ENCODE measurements around the gene CTRL. TPM values are rescaled to one million over a fixed set of nuclear protein-coding genes. Genes with fewer than 3 reads are reported as not detected.
"Not testable (repeated sequence)": the region's sequence is repeated elsewhere in the genome, so short reads cannot be mapped to it uniquely, and the experiment has no call there.

CTRL gene
- 0.64 TPM for total RNA-seq

DNA sequence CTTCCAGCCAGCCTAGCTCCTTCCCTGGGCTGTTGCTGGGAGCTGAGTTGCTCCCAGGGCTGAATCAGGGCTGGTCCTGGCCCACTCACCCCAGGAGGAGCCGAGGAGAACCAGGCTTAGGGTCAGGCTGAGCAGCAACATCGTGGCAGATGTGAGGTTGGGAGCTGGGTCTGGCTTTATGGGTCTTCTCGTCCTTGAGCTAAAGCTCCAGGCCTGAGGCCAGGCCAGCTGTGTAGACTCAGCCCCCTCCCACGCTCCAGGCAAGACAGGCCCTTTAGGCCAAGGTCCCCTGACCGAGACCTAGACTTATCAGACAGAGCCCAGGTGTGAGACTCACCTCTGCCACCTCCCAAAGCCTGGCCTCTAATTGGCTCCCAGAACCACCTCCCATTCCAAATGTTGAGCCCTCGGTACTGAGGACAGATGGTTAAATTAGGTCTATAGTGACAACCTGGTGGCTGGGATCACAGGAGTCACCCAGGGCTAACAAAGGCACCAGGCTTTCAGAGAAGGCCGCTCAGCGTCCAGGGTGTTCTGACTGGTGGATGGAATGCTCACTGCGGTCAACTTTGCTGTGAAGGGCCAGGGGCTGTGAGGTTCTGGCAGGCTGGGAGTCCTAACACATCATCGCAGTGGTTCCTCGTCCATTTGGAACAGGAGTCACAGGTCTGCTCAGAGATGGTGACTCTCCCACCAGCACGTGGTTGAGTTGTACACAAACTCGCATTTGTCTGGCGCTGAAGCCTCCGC, at the start of gene CTRL:
TSS of gene CTRL (minus strand) at position 151 of the 750 bp plus-strand sequence. CDS start at position 141, 10 bp downstream.
- ATAC-seq: no peak

DNA sequence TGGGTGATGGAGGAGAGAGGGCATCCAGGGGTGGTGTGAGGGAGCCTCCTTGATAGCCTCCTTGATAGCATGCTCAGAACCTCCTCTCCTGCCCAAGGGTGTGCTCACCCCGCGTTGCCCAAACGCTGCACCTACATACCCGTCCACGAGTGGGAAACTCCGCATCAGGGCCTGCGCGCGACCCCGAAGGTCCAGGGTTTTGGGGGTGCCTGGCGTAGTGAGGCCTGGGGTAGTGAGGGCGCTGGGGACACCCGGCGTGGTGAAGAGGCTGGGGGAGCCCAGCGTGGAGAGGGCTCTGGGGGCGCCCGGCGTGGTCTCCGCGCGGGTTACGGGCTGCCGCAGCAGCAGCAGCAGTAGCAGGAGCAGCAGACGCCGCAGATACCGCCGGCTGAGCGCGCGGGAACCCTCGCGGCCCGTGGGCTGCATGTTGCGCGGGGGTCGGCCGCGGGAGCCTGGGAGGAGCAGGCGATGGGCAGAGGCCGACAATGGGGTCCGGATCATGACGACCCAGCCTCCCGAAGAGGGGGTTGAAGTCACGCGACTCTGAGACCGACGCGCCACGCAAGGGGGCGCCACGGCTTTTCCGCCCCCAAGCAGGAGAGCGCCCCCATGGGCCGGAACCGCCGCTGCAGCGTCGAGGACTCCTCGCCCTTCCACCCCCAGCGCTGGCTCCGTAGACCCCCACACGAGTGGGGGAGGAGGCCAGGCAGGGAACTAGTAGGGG, 48.5 kb upstream of the CTRL start, which contains the start of gene DPEP3:
TSS of gene DPEP3 (minus strand) at position 545 of the 724 bp plus-strand sequence. CDS start at position 426, 119 bp downstream.
- ATAC-seq: no peak

DNA sequence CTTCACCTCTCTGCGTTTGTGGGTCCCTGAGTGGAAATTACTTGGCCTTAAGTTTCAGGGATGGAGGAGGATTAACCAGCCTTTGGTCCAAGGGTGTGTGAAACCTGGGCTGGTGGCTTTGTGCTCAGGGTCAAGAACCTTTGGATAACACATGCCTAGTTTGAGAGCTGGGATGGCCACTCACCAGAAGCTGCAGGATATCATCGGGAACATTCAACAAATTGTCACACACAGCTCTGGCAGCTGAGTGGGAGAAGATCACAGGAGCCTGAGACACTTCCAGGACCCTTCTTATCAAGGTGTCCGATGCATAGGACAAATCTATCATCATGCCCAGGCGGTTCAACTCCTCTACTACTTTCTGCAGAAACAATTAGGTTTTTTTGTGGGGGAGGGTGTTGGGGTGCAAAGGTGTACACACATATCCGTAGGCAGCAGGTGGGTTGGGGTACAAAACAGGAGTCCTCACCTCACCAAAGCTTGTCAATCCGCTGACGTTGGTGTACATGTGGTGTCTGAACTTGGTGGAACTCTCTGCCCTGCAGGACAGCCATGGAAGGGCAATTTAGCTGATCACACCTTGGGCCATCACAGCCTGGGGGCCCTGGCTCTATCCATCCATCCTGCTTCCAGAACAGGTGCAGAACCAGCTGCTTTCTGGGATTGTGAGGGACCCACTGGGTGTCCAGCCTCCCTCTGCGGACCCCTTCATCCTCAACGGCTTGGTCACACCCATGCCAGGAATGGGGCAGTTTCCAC, 46.0 kb upstream of the CTRL start:
- no peak for ATAC-seq

DNA sequence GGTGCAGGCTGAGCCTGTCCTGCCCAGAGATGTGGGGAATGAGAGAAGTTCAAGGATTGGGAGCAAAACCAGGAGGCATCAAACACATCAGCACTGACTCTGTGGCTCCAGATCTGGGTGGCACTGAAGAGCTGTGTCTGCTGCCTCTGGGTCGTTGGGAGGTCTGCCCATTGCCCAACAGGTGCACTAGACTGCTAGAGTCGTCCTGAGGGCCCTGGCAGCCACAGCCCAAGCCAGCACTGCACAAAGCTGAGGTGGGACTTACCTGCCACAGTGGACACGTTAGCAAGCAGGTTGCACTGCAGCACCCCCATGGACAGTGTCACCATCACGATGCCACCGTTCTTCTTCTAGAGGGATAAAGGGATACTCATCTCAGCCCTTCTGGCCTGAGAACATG, 45.3 kb upstream of the CTRL start:
- no peak for ATAC-seq

DNA sequence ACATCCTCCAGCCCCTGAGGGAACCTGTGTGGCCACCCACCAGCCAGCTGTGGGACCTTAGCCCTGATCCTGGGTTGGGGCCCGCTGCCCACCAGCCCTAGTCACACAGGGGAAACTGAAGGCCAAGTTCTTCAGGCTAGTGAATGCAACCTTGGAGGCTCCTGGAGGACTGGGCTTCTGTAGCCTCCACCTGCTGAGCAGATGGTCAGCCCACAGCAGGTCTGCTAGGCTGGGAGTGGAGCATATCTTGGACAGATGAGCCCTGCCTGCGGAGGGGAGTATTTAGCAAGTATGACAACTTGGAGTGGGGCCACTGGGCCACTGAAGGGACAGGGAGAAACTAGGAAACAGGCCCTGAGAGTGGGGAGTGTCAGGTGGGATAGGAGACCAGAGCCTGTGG, 44.5 kb upstream of the CTRL start:
- no peak for ATAC-seq

DNA sequence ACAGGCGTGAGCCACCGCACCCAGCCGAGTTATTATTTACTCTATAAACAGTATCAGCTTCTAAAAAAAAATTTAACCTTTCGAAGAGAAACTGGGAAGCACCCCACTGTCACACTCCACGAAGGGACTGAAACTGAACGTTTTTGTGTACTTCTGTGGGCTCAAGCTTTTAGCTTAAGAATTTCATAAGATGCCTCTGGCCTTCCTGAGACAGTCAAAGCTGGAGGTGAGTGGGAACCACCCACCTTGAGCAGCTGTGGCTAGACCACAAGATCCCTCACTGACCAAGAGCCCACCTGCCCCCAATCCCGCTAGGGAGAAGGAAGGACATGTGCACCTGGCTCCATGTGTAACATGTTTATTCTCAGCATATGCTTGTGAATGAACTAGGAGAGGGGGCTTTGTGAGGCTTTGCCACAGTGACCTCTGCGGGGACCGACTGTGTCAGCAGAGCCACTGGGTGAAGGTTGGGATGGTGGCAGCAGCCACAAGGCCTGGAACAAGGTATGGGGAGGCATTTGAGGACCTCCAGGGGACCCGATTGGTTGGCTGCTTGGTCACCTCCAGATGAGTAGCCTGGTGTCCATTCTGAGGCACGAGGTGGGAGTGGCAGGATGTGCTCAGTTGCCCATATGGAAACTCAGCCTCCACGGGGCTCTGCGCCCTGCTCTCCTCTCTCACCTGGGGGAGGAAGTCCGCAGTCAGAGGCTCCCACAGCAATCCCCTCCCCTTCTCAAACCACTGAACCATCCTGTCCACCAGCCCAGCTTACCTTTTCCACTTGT, 43.9 kb upstream of the CTRL start:
- ATAC-seq: no peak

DNA sequence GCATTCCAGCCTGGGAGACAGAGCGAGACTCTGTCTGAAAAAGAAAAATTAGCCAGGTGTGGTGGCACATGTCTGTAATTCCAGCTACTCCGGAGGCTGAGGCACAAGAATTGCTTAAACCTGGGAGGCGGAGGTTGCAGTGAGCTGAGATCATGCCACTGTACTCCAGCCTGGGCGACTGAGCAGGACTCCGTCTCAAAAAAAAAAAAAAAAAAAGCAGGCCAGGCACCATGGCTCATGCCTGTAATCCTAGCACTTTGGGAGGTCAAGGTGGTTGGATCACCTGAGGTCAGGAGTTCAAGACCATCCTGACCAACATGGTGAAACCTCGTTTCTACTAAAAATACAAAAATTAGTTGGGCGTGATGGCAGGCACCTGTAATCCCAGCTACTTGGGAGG, 40.6 kb upstream of the CTRL start:
- not testable (repeated sequence) for ATAC-seq

DNA sequence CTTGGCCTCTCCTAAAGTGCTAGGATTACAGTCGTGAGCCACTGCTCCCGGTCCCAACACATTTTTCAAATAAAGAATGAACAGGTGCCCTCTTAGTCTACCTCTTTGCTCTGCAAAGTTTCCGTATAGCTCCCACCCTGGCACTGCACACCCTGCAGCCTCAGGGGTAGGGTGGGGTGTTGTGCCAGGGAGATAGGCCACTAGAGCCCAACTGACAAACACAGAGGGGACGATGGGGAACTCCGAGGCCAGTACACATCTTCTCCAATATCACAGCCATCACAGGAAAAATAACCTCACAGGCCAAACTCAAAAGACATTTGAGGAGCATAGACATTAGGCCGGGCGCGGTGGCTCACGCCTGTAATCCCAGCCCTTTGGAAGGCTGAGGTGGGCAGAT, 39.4 kb upstream of the CTRL start:
- ATAC-seq: no peak

DNA sequence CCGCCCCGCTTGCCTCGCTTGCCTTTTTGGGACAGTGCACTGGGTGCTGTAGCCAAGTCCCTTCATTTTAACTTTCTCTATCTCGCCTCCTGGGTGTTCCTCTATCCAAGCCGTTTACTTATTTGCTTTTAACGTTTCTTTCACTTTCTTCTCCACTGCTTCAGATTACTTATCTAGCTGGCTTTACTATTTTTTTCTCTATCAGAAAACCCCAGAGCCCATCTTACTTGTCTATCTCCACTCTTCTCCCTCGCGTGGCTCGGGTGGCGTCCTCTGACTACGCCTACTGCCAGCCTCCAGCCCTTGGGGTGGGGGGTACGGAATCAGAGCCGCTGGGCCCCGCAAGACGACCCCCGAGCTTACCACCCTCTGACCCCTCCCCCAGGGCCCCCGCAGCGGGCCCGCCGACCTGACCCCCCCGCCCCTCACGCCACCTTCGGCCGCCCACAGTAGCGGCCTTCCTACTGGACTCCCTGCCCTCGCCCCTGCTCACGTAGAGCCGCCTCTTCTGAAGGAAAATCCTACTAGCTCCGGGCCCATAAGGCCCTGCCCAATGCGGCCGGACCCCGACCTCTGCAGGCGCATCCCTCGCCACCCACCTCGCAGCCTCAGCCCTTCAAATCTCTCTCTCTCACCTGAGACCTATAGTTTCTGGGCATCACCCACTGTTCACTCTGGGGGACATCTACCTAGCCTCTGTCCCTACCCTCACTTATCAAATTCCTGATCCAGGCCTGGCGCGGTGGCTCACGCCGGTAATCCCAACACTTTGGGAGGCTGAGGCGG, 37.8 kb upstream of the CTRL start:
- no peak for ATAC-seq

DNA sequence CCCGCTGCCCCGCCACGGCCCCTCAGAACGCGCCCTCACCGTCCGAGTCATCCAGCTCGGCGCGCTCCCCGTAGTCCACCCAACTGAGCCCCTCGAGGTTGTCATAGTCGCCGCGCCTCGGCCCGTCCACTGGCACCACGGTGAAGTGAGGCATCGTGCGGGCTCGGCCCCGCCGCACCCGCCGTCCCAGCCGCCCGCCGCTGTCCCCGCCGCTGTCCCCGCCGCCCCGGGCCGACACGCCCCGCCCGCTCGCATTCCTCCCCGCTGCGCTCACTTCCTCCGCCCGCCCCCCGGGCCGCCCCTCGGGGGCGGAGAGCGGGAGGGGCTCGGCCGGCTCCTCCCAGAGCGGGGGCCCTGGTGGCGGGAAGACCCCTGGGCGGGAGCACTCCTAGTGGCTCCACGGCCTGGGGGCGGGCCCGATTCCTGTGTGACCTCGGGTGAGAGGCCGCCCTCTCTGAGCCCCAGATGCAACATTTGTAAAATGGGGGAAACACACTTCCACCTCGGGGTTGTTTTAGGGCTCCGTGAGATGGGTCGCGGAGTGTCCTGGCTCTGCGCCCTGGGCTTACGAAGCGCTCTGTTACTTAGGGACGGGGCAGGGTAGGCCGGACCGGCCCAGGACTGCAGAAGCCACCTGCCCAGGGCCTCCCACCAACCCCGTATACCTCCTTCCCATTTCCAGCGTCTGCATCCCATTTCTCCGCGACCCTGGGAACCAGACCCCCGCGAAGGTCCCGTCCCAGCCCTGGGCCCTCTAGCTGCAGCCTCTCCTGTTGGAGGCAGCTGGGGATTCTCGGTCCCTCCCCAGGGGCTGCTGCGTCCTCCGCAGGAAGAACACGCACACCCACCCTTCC, 37.0 kb upstream of the CTRL start, which contains the start of gene SLC12A4:
TSS of gene SLC12A4 (minus strand) at position 238 of the 854 bp plus-strand sequence. CDS start at position 154, 84 bp downstream.
- peak; percentile 81 for ATAC-seq

DNA sequence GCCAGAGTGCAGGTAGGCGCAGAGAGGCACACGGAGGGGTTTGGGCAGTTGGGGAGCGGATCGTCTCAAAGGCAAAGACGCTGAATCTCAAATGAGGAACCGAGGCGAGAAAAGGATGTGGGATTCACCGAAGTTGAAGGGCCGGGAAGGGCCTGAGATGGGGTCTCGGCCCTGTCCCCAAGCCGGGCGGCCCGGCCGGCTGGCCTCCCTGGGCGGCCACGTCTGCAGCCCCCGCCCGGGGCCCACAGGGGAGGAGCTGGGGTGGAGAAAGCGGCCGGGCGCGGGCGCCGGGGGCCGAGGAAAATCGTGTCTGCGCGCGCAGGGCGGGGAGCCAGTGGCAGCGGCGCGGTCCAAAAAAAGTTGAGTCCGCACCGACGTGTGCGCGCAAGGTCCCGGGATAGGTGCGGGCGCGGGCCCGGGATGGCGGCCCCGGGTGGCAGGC, 36.3 kb upstream of the CTRL start:
- ATAC-seq: peak; percentile 10

DNA sequence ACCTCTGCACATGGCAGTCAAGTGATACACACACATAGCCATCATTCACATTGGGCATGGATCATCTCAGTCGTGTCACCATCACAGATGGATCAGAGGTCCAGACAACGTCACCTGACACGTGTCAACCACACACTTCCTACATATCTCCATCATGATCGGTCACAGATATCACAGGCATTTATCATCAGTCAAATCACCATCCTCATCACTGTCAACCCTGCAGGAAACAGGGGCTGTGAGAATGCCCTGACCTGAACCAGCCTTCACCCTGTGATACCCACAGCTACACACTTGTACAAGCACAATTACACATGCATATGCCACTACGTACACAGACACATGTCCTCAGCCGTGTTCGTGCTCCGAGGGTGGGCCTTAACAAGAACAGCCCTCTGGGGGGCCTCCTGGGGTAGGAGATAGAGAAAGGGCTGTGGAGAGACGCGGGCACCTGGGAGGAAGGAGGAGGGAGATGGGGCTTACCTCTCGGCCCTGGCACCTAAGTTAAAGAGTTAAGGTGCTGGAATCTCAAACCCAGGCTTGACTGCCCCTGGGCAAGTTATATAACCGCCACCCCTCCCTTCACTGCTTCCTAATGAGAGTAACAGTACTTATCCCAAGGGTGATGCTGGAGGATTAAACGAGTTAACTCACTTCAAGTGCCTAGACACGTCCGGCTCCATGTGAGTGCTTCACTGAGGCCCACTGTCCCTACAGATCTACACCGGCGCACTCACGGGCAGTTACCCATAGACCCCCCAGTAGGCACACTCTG, 35.7 kb upstream of the CTRL start:
- peak; percentile 9 for ATAC-seq

DNA sequence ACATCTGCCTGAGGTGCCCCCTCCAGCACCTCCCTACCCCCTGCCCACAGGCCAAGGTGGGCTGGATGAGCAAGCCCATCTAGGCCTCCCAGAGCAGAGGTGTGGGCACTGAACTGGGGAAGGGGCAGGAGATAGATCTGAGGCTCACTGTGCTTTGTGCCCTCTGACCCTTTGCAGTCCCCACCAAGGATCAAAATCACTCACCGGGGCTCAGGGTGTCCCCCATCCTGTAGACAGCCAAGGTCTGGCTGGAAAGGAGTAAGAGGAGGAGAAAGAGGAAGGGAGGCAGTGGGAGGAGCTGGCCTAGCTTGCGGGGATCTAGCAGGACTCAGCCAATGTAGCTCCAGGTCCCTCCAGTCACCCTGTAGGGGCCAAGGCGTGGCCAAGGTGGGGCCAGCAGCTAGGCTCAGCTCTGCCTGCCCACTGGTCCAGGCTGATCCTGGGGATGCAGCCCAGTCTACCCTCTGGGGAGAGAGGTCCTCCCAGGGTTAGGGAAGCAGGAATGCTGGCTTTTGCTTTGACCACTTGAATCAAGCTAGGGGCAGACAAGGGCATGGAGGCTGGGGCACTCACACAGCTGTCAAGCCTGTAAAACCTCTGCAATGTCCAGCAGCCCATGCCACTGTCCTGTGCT, 35.0 kb upstream of the CTRL start:
- peak; percentile 16 for ATAC-seq

DNA sequence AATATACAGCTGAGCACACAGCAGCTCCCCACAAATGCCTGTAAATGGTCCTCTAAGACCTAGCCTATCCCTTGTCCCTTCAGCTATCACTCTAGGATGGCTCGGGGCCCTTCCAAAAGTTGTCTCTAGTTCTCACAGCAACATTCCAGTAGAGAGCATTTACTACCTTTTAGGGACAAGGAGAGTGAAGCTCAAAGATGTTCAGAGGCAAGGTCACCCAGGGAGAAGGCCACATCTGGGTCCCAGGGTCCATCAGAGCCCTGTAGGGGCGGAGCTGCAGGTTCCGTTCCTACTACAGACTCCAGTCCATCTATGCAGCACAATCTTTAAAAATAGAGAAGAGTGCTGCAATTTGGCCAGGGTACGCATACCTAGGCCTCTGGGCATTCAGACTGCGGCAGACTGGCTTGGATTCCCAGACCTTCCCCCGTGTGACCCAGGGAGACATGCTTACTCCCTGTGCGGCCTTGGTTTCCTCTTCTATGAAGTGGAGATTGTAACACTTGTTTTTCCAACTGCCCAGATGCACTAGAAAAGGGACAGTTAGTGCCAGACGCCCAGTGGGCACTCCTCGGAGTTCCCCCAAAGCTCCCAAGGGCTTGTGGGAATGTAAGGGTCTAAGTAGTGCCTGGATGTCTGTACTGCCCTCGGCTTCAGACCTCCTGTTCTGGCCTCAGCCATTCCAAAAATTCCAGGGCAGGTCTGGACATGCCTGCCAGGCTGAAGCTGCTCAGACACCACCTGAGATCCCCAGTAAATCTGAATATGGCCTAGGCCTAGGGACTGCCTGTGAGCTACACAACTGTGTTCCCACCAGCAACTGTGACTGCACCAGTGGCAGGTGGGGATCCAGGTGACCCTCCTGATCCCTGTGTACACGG, 34.2 kb upstream of the CTRL start:
- no peak for ATAC-seq

DNA sequence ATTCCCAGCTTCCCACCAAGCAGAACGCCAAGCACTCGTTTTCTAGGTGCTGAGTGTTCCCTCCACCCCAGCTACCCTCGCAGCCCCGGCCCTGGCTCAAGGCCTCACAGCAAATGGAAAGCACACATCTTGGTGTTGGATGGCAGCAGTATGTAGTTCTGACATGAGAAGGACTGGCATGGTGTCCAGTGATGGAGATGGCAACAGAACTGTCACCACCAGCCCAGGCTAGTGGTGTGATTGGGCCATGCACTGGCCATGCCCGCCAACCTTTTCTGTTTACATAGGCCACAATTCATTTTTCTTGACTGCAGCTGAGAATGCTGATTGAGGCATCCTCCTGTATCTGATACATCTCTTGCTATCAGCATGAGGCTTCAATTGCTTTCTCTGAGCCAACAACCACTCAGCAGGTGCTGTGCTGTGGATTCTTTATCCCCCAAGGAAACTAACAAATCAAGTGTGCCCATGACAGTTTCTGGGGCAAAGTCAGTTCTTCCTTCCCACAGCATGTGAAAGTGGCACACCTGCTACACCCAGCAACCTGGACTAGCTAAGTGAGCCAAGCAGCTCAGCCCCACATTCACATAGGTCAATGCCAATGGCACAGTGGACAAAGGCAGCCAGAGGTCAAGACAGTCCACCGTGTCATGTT, 32.9 kb upstream of the CTRL start:
- ATAC-seq: no peak

DNA sequence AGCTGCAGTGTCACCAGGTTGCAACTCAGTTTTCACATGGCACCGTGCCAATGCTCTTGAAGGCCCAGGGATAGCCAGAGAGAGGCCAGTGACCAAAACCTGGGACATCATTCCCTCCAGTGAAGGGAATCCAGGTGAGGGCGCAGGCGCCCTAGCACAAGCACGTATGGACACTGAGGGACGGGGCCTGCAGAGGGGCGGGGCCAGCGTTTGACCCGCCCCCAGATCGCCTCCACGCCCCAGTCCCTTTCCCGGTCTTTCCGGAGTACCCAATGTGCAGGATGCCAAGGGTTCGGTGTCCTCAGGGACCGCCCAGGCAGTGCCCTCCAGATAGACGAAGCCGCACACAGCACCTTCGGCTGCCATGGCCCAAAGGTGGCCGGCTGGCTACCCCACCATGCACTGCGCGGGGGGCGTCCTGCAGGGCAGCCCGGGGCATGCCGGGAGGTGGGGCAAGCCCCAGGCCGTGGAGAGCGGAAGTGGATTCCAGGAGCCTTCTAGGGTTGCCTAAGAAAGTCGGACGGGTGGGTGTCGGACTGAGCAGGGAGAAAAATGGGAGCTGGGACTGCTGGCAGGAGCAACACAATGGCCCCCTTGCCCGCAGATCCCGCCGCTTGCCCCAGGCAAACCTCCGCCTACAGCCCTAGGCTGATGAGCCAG, 32.1 kb upstream of the CTRL start:
- no peak for ATAC-seq

DNA sequence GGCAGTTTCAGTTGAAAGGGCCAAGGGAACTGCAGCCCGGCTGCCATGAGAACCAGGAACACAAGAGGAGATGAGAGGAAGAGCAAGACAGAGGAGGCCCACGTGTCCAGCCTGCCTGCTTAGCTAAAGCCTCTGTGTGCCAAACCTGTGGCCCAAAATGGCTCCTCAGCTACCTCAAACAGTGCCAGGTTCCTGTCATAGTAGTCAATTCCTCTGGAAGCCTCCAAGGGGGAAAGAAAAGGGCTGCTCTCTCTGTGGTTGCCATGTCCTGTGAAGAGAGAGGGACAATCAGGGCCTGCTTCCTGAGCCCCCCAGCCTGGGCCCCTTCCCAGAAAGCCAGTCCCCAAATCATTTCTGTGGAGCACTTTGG, 31.6 kb upstream of the CTRL start:
- ATAC-seq: no peak

Measured in esophagus mucosa (tissue), 1 donor.